ENCODE measurements around the gene CRLF2. TPM values are rescaled to one million over a fixed set of nuclear protein-coding genes. Genes with fewer than 3 reads are reported as not detected.

The CRLF2 gene
- total and polyA plus RNA-seq, 4 donors = 0.19 to 1.4 (median 0.42) TPM

DNA sequence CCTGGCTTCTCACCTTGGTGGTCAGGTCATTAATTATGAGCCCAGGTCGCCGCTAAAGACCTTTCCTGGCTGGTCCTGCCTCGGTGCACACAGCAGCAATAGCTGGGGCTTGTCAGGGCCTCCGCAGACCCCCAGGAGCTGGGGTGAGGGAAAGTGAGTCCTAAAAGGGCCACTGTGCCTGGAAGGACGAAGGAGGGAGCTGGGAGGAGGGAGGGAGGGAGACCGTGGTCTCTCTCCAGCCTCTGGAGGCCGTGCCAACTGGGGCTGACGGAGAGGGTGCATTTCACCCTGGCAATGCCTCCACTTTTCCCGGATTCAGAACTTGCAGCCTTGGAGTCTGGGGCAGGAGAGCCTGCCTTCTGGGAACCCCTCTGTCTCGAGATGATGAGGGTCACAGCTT lies 60.4 kb downstream of the CRLF2 start:
- no peak overlapping the region for H3K9ac ChIP-seq (ENCODE audit: insufficient read depth in 1 of 2, low read length in 2 of 2)
- no peaks in the 10 kb centered on the region for H3K36me3 ChIP-seq (ENCODE audit: control insufficient read depth in 4 of 4, insufficient read depth in 4 of 4, low read length in 4 of 4)
- WGBS, 2 donors = 48 to 54% methylated on average over 10 of the region's 10 CpGs
- TF ChIP-seq, protein P1, sequence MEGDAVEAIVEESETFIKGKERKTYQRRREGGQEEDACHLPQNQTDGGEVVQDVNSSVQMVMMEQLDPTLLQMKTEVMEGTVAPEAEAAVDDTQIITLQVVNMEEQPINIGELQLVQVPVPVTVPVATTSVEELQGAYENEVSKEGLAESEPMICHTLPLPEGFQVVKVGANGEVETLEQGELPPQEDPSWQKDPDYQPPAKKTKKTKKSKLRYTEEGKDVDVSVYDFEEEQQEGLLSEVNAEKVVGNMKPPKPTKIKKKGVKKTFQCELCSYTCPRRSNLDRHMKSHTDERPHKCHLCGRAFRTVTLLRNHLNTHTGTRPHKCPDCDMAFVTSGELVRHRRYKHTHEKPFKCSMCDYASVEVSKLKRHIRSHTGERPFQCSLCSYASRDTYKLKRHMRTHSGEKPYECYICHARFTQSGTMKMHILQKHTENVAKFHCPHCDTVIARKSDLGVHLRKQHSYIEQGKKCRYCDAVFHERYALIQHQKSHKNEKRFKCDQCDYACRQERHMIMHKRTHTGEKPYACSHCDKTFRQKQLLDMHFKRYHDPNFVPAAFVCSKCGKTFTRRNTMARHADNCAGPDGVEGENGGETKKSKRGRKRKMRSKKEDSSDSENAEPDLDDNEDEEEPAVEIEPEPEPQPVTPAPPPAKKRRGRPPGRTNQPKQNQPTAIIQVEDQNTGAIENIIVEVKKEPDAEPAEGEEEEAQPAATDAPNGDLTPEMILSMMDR (IDR thresholded peaks at IDR 0.05; ENCODE audit: control extremely low read depth, extremely low read depth) = no peak
- no peak for DNase-seq
- H3K4me1 ChIP-seq (ENCODE audit: control insufficient read depth in 5 of 5, insufficient read depth in 5 of 5, low read length in 5 of 5) = no peaks in the 10 kb centered on the region
- H3K4me3 ChIP-seq = no peak overlapping the region
- H3K27me3 ChIP-seq (ENCODE audit: control insufficient read depth in 3 of 3, insufficient read depth in 3 of 3, low read length in 2 of 3) = no peaks in the 10 kb centered on the region
- ATAC-seq (ENCODE audit: insufficient read depth, low FRiP score) = no peak
- no peaks in the 10 kb centered on the region for H3K9me3 ChIP-seq (ENCODE audit: control insufficient read depth in 4 of 4, insufficient read depth in 3 of 4, low read length in 3 of 4)
- no peak overlapping the region for H3K27ac ChIP-seq (ENCODE audit: low read depth in 1 of 2, low read length in 1 of 2)

DNA sequence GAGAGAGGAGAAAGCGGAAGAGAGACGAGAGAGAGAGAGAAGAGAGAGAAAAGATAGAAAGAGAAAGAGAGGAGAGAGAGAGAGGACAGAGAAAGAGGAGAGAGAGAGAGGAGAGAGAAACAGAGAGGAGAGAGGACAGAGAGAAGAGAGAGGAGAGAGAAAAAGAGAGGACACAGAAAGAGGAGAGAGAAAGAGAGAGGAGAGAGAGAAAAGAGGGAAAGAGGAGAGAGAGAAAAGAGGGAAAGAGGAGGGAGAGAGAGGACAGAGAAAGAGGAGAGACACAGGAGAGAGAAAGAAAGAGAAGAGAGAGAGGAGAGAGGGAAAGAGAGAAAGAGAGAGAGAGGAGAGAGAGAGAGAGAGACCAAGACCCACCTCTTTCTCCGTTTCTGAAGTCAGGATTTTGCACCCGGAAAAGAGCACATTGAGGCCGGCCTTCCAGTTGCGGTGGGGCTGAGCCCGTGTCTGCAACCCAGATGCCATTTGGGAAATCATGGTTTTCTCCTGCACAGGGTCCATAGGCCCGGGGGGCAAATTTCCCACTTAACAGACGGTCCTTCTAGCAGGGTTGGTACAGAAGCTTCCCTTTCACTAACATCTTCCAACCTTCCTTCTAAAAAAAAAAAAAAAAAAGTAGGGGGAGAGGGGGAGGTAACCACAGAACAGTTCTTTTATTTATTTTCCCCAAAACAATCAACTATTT lies 60.9 kb downstream of the CRLF2 start:
- DNase-seq (no peak), ATAC-seq (ENCODE audit: insufficient read depth, low FRiP score) (no peak)
- H3K9me3 ChIP-seq (ENCODE audit: control insufficient read depth in 4 of 4, insufficient read depth in 3 of 4, low read length in 3 of 4) = no peaks in the 10 kb centered on the region
- H3K4me1 ChIP-seq (ENCODE audit: control insufficient read depth in 5 of 5, insufficient read depth in 5 of 5, low read length in 5 of 5) = no peaks in the 10 kb centered on the region
- H3K9ac ChIP-seq (ENCODE audit: insufficient read depth in 1 of 2, low read length in 2 of 2) = no peak overlapping the region
- H3K27ac ChIP-seq (ENCODE audit: low read depth in 1 of 2, low read length in 1 of 2) = no peak overlapping the region
- TF ChIP-seq, protein P1 (IDR thresholded peaks at IDR 0.05; ENCODE audit: control extremely low read depth, extremely low read depth) = no peak
- H3K27me3 ChIP-seq (ENCODE audit: control insufficient read depth in 3 of 3, insufficient read depth in 3 of 3, low read length in 2 of 3) = no peaks in the 10 kb centered on the region
- 55 to 77% methylated on average over 9 of the region's 9 CpGs for WGBS, 2 donors
- no peak overlapping the region for H3K4me3 ChIP-seq
- no peaks in the 10 kb centered on the region for H3K36me3 ChIP-seq (ENCODE audit: control insufficient read depth in 4 of 4, insufficient read depth in 4 of 4, low read length in 4 of 4)

DNA sequence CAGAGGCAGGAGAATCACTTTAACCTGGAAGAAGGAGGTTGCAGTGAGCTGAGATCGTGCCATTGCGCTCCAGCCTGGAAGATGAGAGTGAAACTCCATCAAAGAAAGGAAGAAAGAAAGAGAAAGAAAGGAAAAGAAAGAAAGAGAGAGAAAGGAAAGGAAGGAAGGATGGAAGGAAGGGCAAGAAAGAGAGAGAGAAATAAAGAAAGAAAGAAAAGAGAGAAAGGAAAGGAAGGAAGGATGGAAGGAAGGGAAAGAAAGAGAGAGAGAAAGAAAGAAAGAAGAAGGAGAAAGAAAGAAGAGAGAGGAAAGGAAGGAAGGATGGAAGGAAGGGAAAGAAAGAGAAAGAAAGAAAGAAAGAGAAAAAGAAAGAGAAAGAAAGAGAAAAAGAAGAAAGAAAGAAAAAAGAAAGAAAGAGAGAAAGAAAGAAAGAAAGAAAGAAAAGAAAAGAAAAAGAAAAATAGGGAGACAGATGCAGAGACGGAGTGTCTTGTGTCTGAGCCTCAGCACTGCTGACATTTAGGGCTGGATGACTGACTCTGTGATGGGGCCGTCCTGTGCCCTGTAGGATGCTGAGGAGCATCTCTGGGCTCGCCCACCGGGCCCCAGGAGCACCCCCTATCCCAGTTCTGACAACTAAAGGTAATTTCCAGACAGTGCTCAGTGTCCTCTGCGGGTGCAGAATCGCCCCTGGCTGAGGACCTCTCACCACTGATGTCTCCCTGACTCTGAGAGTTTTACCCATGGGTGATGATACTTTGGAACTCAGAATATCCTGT lies 61.7 kb downstream of the CRLF2 start:
- no peak overlapping the region for H3K4me3 ChIP-seq
- DNase-seq = no peak
- TF ChIP-seq, protein P1 (IDR thresholded peaks at IDR 0.05; ENCODE audit: control extremely low read depth, extremely low read depth) = no peak
- H3K9me3 ChIP-seq (ENCODE audit: control insufficient read depth in 4 of 4, insufficient read depth in 3 of 4, low read length in 3 of 4) = peaks cover 0 to under 1% (median 0%) of the 10 kb centered on the region in 4 donors
- ATAC-seq (ENCODE audit: insufficient read depth, low FRiP score) = no peak
- H3K27ac ChIP-seq (ENCODE audit: low read depth in 1 of 2, low read length in 1 of 2) = no peak overlapping the region
- H3K9ac ChIP-seq (ENCODE audit: insufficient read depth in 1 of 2, low read length in 2 of 2) = no peak overlapping the region
- no peaks in the 10 kb centered on the region for H3K4me1 ChIP-seq (ENCODE audit: control insufficient read depth in 5 of 5, insufficient read depth in 5 of 5, low read length in 5 of 5)
- H3K27me3 ChIP-seq (ENCODE audit: control insufficient read depth in 3 of 3, insufficient read depth in 3 of 3, low read length in 2 of 3) = no peaks in the 10 kb centered on the region
- WGBS, 2 donors = 70 to 92% methylated on average over 8 of the region's 8 CpGs
- no peaks in the 10 kb centered on the region for H3K36me3 ChIP-seq (ENCODE audit: control insufficient read depth in 4 of 4, insufficient read depth in 4 of 4, low read length in 4 of 4)

Data from lung (tissue), 12 donors.